Keratinocyte (primary cell): ENCODE measurements around the gene GRK5.

Experiments
- CTCF ChIP-seq, 3 experiments: IDR thresholded peaks in 1 of 3; conservative IDR thresholded peaks in 1 of 3; optimal IDR thresholded peaks in 1 of 3; 2 replicates in 2 of 3; 3 replicates in 1 of 3; pipeline versions ENCODE3 to v1.5.1; 2011; ENCODE audit warnings: low read length in 3 of 3, mild to moderate bottlenecking in 3 of 3, moderate library complexity in 2 of 3, control low read depth in 1 of 3, inconsistent platforms in 1 of 3; ENCODE audit not compliant: insufficient read depth in 2 of 3; ENCODE audit errors: extremely low read depth in 1 of 3
- EZH2 ChIP-seq: IDR thresholded peaks from one replicate; pipeline ENCODE4 v1.6.1; 2012; ENCODE audit warnings: inconsistent platforms, mild to moderate bottlenecking, low read length, moderate library complexity

DNA sequence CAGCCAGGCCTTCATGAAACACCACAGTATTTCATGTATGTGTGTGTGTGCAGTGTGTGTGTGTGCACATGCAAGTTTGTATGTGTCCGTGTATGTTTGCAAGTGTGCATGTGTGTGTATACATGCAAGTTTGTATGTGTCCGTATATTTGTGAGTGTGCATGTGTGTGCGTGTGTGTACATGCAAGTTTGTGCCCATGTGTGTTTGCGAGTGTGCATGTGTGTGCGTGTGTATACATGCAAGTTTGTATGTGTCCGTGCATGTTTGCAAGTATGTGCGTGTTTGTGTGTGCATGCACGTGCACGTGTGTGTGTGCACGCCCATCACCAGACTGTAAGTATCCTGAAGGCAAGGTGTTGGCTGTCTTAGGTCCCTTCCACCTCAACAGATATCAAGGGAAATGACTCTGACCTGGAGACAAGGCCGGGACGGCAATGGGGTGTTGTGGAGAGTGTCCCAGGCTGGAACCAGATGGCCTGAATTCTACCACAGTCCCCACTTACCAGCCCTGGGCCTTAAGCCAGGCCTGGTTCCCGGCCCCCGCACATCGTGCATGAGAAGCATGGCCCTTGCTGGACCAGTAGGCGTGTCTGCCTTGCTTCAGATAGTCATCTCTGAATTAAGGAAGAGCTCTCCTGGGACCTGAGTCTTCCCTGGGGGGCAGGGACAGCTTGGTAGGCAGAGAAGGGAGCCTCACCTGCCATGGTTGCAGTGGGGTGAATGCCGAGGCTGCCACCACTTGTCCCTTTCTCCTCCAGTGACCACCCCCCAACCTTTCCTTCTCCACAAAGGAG lies 140.0 kb downstream of the GRK5 start:
- TF ChIP-seq CTCF (optimal IDR thresholded peaks at IDR 0.05 in 1 of 3, IDR thresholded peaks at IDR 0.05 in 1 of 3, conservative IDR thresholded peaks at IDR 0.05 in 1 of 3; ENCODE audit: extremely low read depth in 1 of 3, insufficient read depth in 2 of 3, low read length in 3 of 3) (no peak), EZH2 (no peak)
